ENCODE measurements around the gene TSHZ1.

The TSHZ1 gene

DNA sequence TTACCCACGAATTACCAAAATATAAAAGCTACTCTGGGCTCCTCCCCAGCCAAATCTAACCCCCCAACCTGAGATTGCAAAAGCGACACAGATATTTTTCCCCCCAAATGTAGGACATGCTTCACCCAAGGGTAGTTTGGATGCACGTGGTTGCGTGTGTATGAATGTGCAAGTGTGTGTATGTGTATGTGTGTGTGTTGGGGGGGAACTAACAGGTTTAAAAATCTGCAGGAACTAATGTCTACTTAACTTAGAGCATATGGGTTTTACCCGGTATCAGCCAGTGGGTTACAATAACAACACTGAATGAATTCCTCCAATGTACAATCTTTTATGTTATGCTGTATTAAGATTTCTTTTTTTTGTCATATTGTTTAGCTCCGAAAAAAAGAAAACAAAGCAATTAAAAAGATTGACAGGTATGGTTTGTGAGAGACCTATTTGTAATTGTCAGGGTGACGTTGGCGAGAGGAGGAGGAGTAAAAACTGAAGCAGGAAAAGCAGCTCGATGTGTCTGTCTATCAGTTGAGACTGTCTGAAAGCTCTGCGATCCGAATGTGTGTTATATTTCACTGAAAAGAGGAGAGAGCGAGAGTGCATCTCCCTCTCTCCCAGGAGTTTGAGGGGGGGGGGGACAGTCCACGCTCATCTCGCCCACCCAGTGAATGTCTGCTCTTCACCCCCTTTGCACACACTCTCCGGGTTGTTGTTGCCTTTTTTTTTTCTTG, at the start of gene TSHZ1:
Gene TSHZ1 (plus strand): TSS at position 524 of the 728 bp plus-strand sequence. CDS start 1,080 bp downstream, outside the sequence.
- Histone ChIP-seq H3K4me3 (ENCODE audit: low read length) (peak within 1 kb of the TSS; percentile 77), H3K9ac (ENCODE audit: low read length) (peak within 1 kb of the TSS; percentile 11), H3K4me1 (ENCODE audit: control insufficient read depth, low read depth, low read length) (peaks cover 38% of the 10 kb centered on the region), H3K27ac (ENCODE audit: low read length) (no peak within 1 kb of the TSS), H3K27me3 (ENCODE audit: control insufficient read depth, insufficient read depth, low read length) (peaks cover 82% of the 10 kb centered on the region), H3K36me3 (ENCODE audit: control insufficient read depth, low read depth, low read length) (no peaks in the 10 kb centered on the region), H3K9me3 (ENCODE audit: control insufficient read depth, low read depth, low read length) (no peaks in the 10 kb centered on the region)

- Histone ChIP-seq H3K9ac (ENCODE audit: low read length) (no peak overlapping the region), H3K36me3 (ENCODE audit: control insufficient read depth, low read depth, low read length) (no peaks in the 10 kb centered on the region), H3K27me3 (ENCODE audit: control insufficient read depth, insufficient read depth, low read length) (no peaks in the 10 kb centered on the region), H3K4me1 (ENCODE audit: control insufficient read depth, low read depth, low read length) (peaks cover 3% of the 10 kb centered on the region), H3K9me3 (ENCODE audit: control insufficient read depth, low read depth, low read length) (no peaks in the 10 kb centered on the region), H3K27ac (ENCODE audit: low read length) (no peak overlapping the region), H3K4me3 (ENCODE audit: low read length) (no peak overlapping the region)
Measured at GRCh38 chr18:75161256-75162028, 49.2 kb upstream of the TSHZ1 start.

GRCh38 chr18:75162467-75162866, 48.1 kb upstream of the TSHZ1 start:
- Histone ChIP-seq H3K9me3 (ENCODE audit: control insufficient read depth, low read depth, low read length) (no peaks in the 10 kb centered on the region), H3K27me3 (ENCODE audit: control insufficient read depth, insufficient read depth, low read length) (no peaks in the 10 kb centered on the region), H3K4me3 (ENCODE audit: low read length) (no peak overlapping the region), H3K27ac (ENCODE audit: low read length) (no peak overlapping the region), H3K36me3 (ENCODE audit: control insufficient read depth, low read depth, low read length) (no peaks in the 10 kb centered on the region), H3K4me1 (ENCODE audit: control insufficient read depth, low read depth, low read length) (peaks cover 3% of the 10 kb centered on the region), H3K9ac (ENCODE audit: low read length) (no peak overlapping the region)

- H3K9me3 ChIP-seq (ENCODE audit: control insufficient read depth, low read depth, low read length): no peaks in the 10 kb centered on the region
- no peaks in the 10 kb centered on the region for H3K27me3 ChIP-seq (ENCODE audit: control insufficient read depth, insufficient read depth, low read length)
- H3K27ac ChIP-seq (ENCODE audit: low read length): no peak overlapping the region
- no peaks in the 10 kb centered on the region for H3K36me3 ChIP-seq (ENCODE audit: control insufficient read depth, low read depth, low read length)
- peaks cover 3% of the 10 kb centered on the region for H3K4me1 ChIP-seq (ENCODE audit: control insufficient read depth, low read depth, low read length)
- H3K4me3 ChIP-seq (ENCODE audit: low read length): no peak overlapping the region
- H3K9ac ChIP-seq (ENCODE audit: low read length): no peak overlapping the region
Measured at GRCh38 chr18:75162978-75163377, 47.6 kb upstream of the TSHZ1 start.

- H3K4me1 ChIP-seq (ENCODE audit: control insufficient read depth, low read depth, low read length): peaks cover 3% of the 10 kb centered on the region
- no peak overlapping the region for H3K9ac ChIP-seq (ENCODE audit: low read length)
- H3K4me3 ChIP-seq (ENCODE audit: low read length): no peak overlapping the region
- H3K9me3 ChIP-seq (ENCODE audit: control insufficient read depth, low read depth, low read length): no peaks in the 10 kb centered on the region
- H3K36me3 ChIP-seq (ENCODE audit: control insufficient read depth, low read depth, low read length): no peaks in the 10 kb centered on the region
- no peaks in the 10 kb centered on the region for H3K27me3 ChIP-seq (ENCODE audit: control insufficient read depth, insufficient read depth, low read length)
- H3K27ac ChIP-seq (ENCODE audit: low read length): no peak overlapping the region
Measured at GRCh38 chr18:75163736-75164135, 46.9 kb upstream of the TSHZ1 start.

DNA sequence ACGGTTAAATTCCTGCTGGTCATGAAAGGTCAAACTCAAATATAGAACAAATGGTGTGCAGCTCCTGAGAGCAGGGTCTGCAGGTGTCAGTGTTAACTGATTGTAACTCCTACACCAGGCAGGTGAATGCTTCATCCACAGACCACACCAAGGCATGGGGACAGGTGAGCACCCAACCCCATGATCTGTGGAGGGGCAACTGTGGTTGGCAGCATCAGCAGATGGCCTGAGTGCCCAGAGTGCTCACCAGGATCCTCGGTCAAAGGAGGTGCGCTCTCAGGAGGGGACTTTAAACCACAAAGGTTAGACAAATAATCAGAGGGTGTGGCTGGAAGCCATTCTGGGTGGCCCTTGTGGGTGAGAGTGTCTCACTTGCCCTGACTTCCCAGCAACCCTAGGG, 46.1 kb upstream of the TSHZ1 start:
- no peaks in the 10 kb centered on the region for H3K36me3 ChIP-seq (ENCODE audit: control insufficient read depth, low read depth, low read length)
- no peaks in the 10 kb centered on the region for H3K27me3 ChIP-seq (ENCODE audit: control insufficient read depth, insufficient read depth, low read length)
- H3K27ac ChIP-seq (ENCODE audit: low read length): no peak overlapping the region
- H3K9me3 ChIP-seq (ENCODE audit: control insufficient read depth, low read depth, low read length): no peaks in the 10 kb centered on the region
- peaks cover 3% of the 10 kb centered on the region for H3K4me1 ChIP-seq (ENCODE audit: control insufficient read depth, low read depth, low read length)
- no peak overlapping the region for H3K9ac ChIP-seq (ENCODE audit: low read length)
- H3K4me3 ChIP-seq (ENCODE audit: low read length): no peak overlapping the region

GRCh38 chr18:75165926-75166325, 44.7 kb upstream of the TSHZ1 start:
- H3K27me3 ChIP-seq (ENCODE audit: control insufficient read depth, insufficient read depth, low read length): no peaks in the 10 kb centered on the region
- no peak overlapping the region for H3K27ac ChIP-seq (ENCODE audit: low read length)
- no peaks in the 10 kb centered on the region for H3K9me3 ChIP-seq (ENCODE audit: control insufficient read depth, low read depth, low read length)
- H3K36me3 ChIP-seq (ENCODE audit: control insufficient read depth, low read depth, low read length): no peaks in the 10 kb centered on the region
- H3K4me3 ChIP-seq (ENCODE audit: low read length): no peak overlapping the region
- H3K9ac ChIP-seq (ENCODE audit: low read length): no peak overlapping the region
- H3K4me1 ChIP-seq (ENCODE audit: control insufficient read depth, low read depth, low read length): no peaks in the 10 kb centered on the region

- H3K9me3 ChIP-seq (ENCODE audit: control insufficient read depth, low read depth, low read length): no peaks in the 10 kb centered on the region
- H3K36me3 ChIP-seq (ENCODE audit: control insufficient read depth, low read depth, low read length): no peaks in the 10 kb centered on the region
- no peaks in the 10 kb centered on the region for H3K27me3 ChIP-seq (ENCODE audit: control insufficient read depth, insufficient read depth, low read length)
- H3K4me1 ChIP-seq (ENCODE audit: control insufficient read depth, low read depth, low read length): no peaks in the 10 kb centered on the region
- no peak overlapping the region for H3K9ac ChIP-seq (ENCODE audit: low read length)
- no peak overlapping the region for H3K27ac ChIP-seq (ENCODE audit: low read length)
- H3K4me3 ChIP-seq (ENCODE audit: low read length): no peak overlapping the region
Measured at GRCh38 chr18:75167137-75167536, 43.5 kb upstream of the TSHZ1 start.

DNA sequence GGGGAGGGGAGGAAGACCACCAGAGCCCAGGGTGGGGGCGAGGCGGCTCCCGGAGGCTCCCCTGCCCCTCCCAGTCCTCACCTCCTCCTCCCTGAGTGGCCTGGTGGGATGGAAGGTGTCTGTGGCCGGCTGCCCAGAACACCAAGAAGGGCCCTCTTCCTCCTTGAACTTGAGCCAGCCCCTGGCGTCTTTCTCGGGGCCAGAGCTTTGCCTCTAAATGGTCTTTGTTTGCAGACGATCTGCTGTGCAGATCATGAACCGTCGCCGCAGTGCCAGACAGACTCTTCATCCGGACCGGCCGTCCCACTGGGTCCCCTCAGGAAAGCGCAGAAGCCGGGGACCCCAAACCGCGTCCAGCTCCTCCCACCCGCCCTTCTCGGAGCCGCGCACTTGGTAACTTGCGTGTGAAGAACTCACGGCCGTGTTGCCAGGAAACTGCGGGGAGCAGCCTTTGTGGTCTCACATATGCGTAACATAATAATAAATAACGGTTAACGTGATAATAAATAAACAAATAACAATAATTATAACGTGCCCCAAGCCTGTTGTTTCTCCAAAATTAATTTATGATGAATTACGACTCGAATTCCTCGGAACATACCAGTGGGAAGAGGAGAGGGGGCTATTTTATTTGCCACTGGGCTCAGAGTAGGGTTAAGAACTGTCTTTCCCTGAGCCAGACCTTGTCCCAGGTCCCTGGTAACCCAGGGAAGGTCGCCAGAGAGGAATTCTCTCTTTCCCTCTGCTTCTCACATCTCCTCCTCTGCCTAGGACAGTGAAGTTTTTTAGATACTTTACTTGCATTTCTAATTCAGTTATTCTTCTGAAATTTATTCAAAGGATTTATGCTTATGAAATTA, 42.6 kb upstream of the TSHZ1 start:
- Histone ChIP-seq H3K9ac (ENCODE audit: low read length) (no peak overlapping the region), H3K27me3 (ENCODE audit: control insufficient read depth, insufficient read depth, low read length) (no peaks in the 10 kb centered on the region), H3K9me3 (ENCODE audit: control insufficient read depth, low read depth, low read length) (no peaks in the 10 kb centered on the region), H3K4me3 (ENCODE audit: low read length) (no peak overlapping the region), H3K4me1 (ENCODE audit: control insufficient read depth, low read depth, low read length) (no peaks in the 10 kb centered on the region), H3K27ac (ENCODE audit: low read length) (no peak overlapping the region), H3K36me3 (ENCODE audit: control insufficient read depth, low read depth, low read length) (no peaks in the 10 kb centered on the region)

DNA sequence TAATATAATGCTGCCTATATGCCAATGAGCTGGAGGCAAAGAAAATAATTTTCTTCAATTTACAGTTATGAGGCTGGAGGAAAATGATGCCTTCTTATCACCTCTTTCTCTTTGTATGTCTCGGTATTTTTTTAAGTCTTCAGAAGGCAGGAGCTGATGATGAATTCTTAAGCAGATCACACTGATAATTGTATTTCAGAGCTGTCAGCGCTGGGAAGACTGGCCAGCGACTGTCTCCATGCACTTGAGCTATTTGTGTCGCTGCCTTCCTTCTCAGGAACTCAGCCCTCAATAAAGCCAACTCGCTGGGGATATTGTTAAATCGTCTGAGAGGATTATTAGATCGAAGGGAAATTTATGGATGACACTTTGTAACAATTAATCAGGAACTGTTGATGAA, 42.0 kb upstream of the TSHZ1 start:
- Histone ChIP-seq H3K9ac (ENCODE audit: low read length) (no peak overlapping the region), H3K27ac (ENCODE audit: low read length) (no peak overlapping the region), H3K9me3 (ENCODE audit: control insufficient read depth, low read depth, low read length) (no peaks in the 10 kb centered on the region), H3K27me3 (ENCODE audit: control insufficient read depth, insufficient read depth, low read length) (no peaks in the 10 kb centered on the region), H3K4me1 (ENCODE audit: control insufficient read depth, low read depth, low read length) (no peaks in the 10 kb centered on the region), H3K4me3 (ENCODE audit: low read length) (no peak overlapping the region), H3K36me3 (ENCODE audit: control insufficient read depth, low read depth, low read length) (no peaks in the 10 kb centered on the region)

- no peaks in the 10 kb centered on the region for H3K36me3 ChIP-seq (ENCODE audit: control insufficient read depth, low read depth, low read length)
- no peak overlapping the region for H3K9ac ChIP-seq (ENCODE audit: low read length)
- H3K4me1 ChIP-seq (ENCODE audit: control insufficient read depth, low read depth, low read length): no peaks in the 10 kb centered on the region
- H3K4me3 ChIP-seq (ENCODE audit: low read length): no peak overlapping the region
- H3K27me3 ChIP-seq (ENCODE audit: control insufficient read depth, insufficient read depth, low read length): no peaks in the 10 kb centered on the region
- H3K27ac ChIP-seq (ENCODE audit: low read length): no peak overlapping the region
- H3K9me3 ChIP-seq (ENCODE audit: control insufficient read depth, low read depth, low read length): no peaks in the 10 kb centered on the region
Measured at GRCh38 chr18:75169411-75169810, 41.2 kb upstream of the TSHZ1 start.

Data from iPS-18a (cell line).